ENCODE data around the gene TRANK1.

The TRANK1 gene

GRCh38 chr3:36919439-36920160 is 25.3 kb downstream of the TRANK1 start:
- no peaks in the 10 kb centered on the region for H3K36me3 ChIP-seq (ENCODE audit: control insufficient read depth in 2 of 2, insufficient read depth in 2 of 2, low read length in 2 of 2)
- H3K27me3 ChIP-seq (ENCODE audit: control insufficient read depth in 1 of 2, insufficient read depth in 2 of 2, low read length in 2 of 2) = no peaks in the 10 kb centered on the region
- peaks cover 0 to 5% of the 10 kb centered on the region in 2 donors for H3K9me3 ChIP-seq (ENCODE audit: control insufficient read depth in 2 of 2, low read length in 2 of 2)
- no peaks in the 10 kb centered on the region for H3K4me1 ChIP-seq (ENCODE audit: control insufficient read depth, insufficient read depth, low read length)
- no peak overlapping the region for H3K4me3 ChIP-seq (ENCODE audit: low read length in 2 of 2)
- no peak overlapping the region for H3K27ac ChIP-seq (ENCODE audit: low read length)
- no peak overlapping the region for H3K9ac ChIP-seq (ENCODE audit: low read length in 2 of 2)

GRCh38 chr3:36918050-36918449 is 26.8 kb downstream of the TRANK1 start:
- H3K9ac ChIP-seq (ENCODE audit: low read length in 2 of 2) = no peak overlapping the region
- peaks cover 0 to 5% of the 10 kb centered on the region in 2 donors for H3K9me3 ChIP-seq (ENCODE audit: control insufficient read depth in 2 of 2, low read length in 2 of 2)
- no peaks in the 10 kb centered on the region for H3K4me1 ChIP-seq (ENCODE audit: control insufficient read depth, insufficient read depth, low read length)
- no peak overlapping the region for H3K27ac ChIP-seq (ENCODE audit: low read length)
- H3K36me3 ChIP-seq (ENCODE audit: control insufficient read depth in 2 of 2, insufficient read depth in 2 of 2, low read length in 2 of 2) = no peaks in the 10 kb centered on the region
- H3K27me3 ChIP-seq (ENCODE audit: control insufficient read depth in 1 of 2, insufficient read depth in 2 of 2, low read length in 2 of 2) = no peaks in the 10 kb centered on the region
- H3K4me3 ChIP-seq (ENCODE audit: low read length in 2 of 2) = no peak overlapping the region

DNA sequence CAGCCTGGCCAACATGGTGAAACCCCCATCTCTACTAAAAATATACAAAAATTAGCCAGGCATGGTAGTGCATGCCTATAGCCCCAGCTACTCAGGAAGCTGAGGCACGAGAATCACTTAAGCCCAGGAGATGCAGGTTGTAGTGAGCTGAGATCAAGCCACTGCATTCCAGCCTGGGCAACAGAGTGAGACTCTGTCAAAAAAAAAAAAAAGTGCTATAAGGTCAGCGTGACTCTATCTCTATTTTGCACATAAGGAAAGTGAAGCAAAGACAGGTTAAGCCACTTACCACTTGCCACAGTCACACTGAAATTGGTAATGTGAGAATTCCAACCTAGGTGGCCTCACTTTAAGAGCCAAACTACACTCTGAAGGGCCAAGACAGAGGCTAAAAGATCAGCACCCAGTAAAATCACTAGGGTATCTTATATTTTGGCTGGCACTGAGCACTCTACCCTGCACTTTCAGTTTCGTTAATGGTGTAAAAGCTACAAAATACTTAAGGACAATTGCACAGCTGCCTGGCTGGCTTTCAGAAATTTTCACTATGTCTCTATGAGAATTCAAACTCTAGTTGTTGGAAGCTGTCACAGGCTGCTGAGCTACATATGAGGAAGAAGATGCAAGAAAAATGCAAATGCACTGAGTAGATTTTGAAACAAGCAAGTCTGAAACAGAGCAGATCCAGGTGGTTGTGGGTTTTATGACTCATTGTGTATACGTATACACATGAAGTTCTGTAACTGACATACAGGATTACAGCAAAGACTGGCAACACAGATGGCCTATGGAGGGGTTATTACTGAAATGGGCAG is 32.7 kb downstream of the TRANK1 start:
- H3K9ac ChIP-seq (ENCODE audit: low read length in 2 of 2) = no peak overlapping the region
- no peaks in the 10 kb centered on the region for H3K4me1 ChIP-seq (ENCODE audit: control insufficient read depth, insufficient read depth, low read length)
- H3K27me3 ChIP-seq (ENCODE audit: control insufficient read depth in 1 of 2, insufficient read depth in 2 of 2, low read length in 2 of 2) = no peaks in the 10 kb centered on the region
- no peaks in the 10 kb centered on the region for H3K36me3 ChIP-seq (ENCODE audit: control insufficient read depth in 2 of 2, insufficient read depth in 2 of 2, low read length in 2 of 2)
- H3K4me3 ChIP-seq (ENCODE audit: low read length in 2 of 2) = peak overlapping the region; percentile 13 to 31
- no peaks in the 10 kb centered on the region for H3K9me3 ChIP-seq (ENCODE audit: control insufficient read depth in 2 of 2, low read length in 2 of 2)
- H3K27ac ChIP-seq (ENCODE audit: low read length) = no peak overlapping the region

DNA sequence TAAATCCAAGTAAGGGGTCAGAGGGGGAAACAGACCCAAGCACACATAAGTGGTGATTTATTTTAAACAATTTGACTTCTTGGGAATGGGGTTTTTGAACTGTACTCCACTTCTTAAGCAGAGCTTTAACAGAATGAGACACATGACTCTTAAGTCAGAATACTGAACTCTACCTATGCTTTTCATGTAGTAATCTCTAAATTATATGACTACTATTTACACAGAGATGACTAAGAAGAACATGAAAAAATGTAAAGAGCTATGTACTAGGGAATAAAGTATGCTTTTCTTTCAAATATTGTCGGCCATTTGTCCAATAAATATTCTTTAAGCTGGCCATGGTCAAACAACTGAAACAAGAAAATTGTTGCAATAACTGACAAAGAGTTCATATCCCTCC is 35.2 kb downstream of the TRANK1 start:
- H3K27me3 ChIP-seq (ENCODE audit: control insufficient read depth in 1 of 2, insufficient read depth in 2 of 2, low read length in 2 of 2) = no peaks in the 10 kb centered on the region
- no peaks in the 10 kb centered on the region for H3K9me3 ChIP-seq (ENCODE audit: control insufficient read depth in 2 of 2, low read length in 2 of 2)
- H3K36me3 ChIP-seq (ENCODE audit: control insufficient read depth in 2 of 2, insufficient read depth in 2 of 2, low read length in 2 of 2) = no peaks in the 10 kb centered on the region
- no peak overlapping the region for H3K27ac ChIP-seq (ENCODE audit: low read length)
- no peak overlapping the region for H3K4me3 ChIP-seq (ENCODE audit: low read length in 2 of 2)
- no peaks in the 10 kb centered on the region for H3K4me1 ChIP-seq (ENCODE audit: control insufficient read depth, insufficient read depth, low read length)
- no peak overlapping the region for H3K9ac ChIP-seq (ENCODE audit: low read length in 2 of 2)

- Histone ChIP-seq H3K27me3 (ENCODE audit: control insufficient read depth in 1 of 2, insufficient read depth in 2 of 2, low read length in 2 of 2) (no peaks in the 10 kb centered on the region), H3K27ac (ENCODE audit: low read length) (no peak overlapping the region), H3K4me1 (ENCODE audit: control insufficient read depth, insufficient read depth, low read length) (no peaks in the 10 kb centered on the region), H3K9ac (ENCODE audit: low read length in 2 of 2) (no peak overlapping the region), H3K9me3 (ENCODE audit: control insufficient read depth in 2 of 2, low read length in 2 of 2) (no peaks in the 10 kb centered on the region), H3K36me3 (ENCODE audit: control insufficient read depth in 2 of 2, insufficient read depth in 2 of 2, low read length in 2 of 2) (no peaks in the 10 kb centered on the region), H3K4me3 (ENCODE audit: low read length in 2 of 2) (no peak overlapping the region)
Observed at GRCh38 chr3:36909181-36909580, 35.7 kb downstream of the TRANK1 start.

GRCh38 chr3:36908647-36909180 is 36.1 kb downstream of the TRANK1 start:
- Histone ChIP-seq H3K27ac (ENCODE audit: low read length) (no peak overlapping the region), H3K4me1 (ENCODE audit: control insufficient read depth, insufficient read depth, low read length) (no peaks in the 10 kb centered on the region), H3K9me3 (ENCODE audit: control insufficient read depth in 2 of 2, low read length in 2 of 2) (no peaks in the 10 kb centered on the region), H3K4me3 (ENCODE audit: low read length in 2 of 2) (peak overlapping the region; percentile 71 to 84), H3K36me3 (ENCODE audit: control insufficient read depth in 2 of 2, insufficient read depth in 2 of 2, low read length in 2 of 2) (no peaks in the 10 kb centered on the region), H3K27me3 (ENCODE audit: control insufficient read depth in 1 of 2, insufficient read depth in 2 of 2, low read length in 2 of 2) (no peaks in the 10 kb centered on the region), H3K9ac (ENCODE audit: low read length in 2 of 2) (peak overlapping the region; percentile 16 to 71)

DNA sequence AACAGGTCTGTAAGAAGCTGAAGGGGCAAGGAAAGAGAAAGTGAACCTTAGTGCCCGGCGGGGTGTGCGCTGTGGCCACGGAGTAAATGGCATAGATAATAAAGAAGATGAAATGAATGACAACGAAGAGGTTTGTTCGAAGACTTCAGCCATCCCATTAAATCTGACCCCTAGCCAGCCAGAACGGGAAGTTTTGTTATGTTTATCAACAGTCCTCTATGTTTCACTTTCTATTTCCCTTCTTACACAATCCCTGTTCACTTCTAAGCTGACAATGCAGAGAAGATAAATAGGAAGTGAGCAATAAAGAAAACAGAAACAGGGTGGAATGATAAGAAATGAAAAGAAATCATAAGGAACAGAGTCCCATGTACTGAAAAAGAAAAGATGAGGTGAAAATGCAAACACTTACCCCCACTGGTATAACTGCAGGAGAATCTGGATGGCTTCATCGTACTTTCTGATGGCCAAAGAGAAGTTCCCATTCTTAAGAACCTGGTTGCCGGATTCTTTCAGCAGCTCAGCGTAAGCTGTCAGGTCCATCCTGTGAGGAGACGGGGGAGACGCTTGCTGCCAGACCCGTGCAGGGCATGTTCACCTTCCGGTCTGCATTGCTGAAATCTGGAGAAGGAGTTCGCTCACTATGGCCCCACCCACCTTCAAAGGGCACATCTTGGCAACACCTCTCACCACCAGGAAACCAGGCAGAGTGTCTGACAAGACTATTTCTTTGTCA is 36.8 kb downstream of the TRANK1 start:
- Histone ChIP-seq H3K27me3 (ENCODE audit: control insufficient read depth in 1 of 2, insufficient read depth in 2 of 2, low read length in 2 of 2) (no peaks in the 10 kb centered on the region), H3K36me3 (ENCODE audit: control insufficient read depth in 2 of 2, insufficient read depth in 2 of 2, low read length in 2 of 2) (peaks cover 0 to under 1% of the 10 kb centered on the region in 2 donors), H3K27ac (ENCODE audit: low read length) (no peak overlapping the region), H3K4me3 (ENCODE audit: low read length in 2 of 2) (peak overlapping the region; percentile 71 to 84), H3K9me3 (ENCODE audit: control insufficient read depth in 2 of 2, low read length in 2 of 2) (no peaks in the 10 kb centered on the region), H3K9ac (ENCODE audit: low read length in 2 of 2) (peak overlapping the region; percentile 16 to 71), H3K4me1 (ENCODE audit: control insufficient read depth, insufficient read depth, low read length) (peaks cover 2% of the 10 kb centered on the region)

- H3K9me3 ChIP-seq (ENCODE audit: control insufficient read depth in 2 of 2, low read length in 2 of 2) = no peaks in the 10 kb centered on the region
- H3K36me3 ChIP-seq (ENCODE audit: control insufficient read depth in 2 of 2, insufficient read depth in 2 of 2, low read length in 2 of 2) = peaks cover 0 to 3% of the 10 kb centered on the region in 2 donors
- no peak overlapping the region for H3K4me3 ChIP-seq (ENCODE audit: low read length in 2 of 2)
- no peaks in the 10 kb centered on the region for H3K27me3 ChIP-seq (ENCODE audit: control insufficient read depth in 1 of 2, insufficient read depth in 2 of 2, low read length in 2 of 2)
- peaks cover 2% of the 10 kb centered on the region for H3K4me1 ChIP-seq (ENCODE audit: control insufficient read depth, insufficient read depth, low read length)
- no peak overlapping the region for H3K9ac ChIP-seq (ENCODE audit: low read length in 2 of 2)
- no peak overlapping the region for H3K27ac ChIP-seq (ENCODE audit: low read length)
Observed at GRCh38 chr3:36906504-36907149, 38.2 kb downstream of the TRANK1 start.

DNA sequence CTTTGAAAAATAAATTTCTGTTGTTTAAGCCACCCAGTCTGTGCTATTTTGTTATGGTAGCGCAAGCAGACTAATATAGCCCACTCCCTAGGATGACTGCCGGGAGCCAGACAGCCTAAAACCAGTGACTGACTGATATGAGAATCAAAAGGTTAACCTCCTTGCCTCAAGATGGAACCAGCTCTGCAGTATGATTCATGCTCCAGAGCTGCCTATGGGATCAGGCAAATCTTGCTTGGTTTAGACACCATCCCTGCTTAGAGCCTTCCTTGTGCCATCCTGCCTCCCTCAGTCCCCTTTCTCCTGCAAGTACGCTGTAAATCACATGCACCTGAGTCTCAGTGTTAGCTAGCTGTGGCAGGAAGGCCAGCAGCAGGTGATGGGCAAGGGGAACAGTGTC is 39.3 kb downstream of the TRANK1 start:
- Histone ChIP-seq H3K4me1 (ENCODE audit: control insufficient read depth, insufficient read depth, low read length) (peaks cover 2% of the 10 kb centered on the region), H3K9ac (ENCODE audit: low read length in 2 of 2) (no peak overlapping the region), H3K4me3 (ENCODE audit: low read length in 2 of 2) (no peak overlapping the region), H3K27ac (ENCODE audit: low read length) (no peak overlapping the region), H3K36me3 (ENCODE audit: control insufficient read depth in 2 of 2, insufficient read depth in 2 of 2, low read length in 2 of 2) (peaks cover 0 to 3% of the 10 kb centered on the region in 2 donors), H3K9me3 (ENCODE audit: control insufficient read depth in 2 of 2, low read length in 2 of 2) (no peaks in the 10 kb centered on the region), H3K27me3 (ENCODE audit: control insufficient read depth in 1 of 2, insufficient read depth in 2 of 2, low read length in 2 of 2) (no peaks in the 10 kb centered on the region)

DNA sequence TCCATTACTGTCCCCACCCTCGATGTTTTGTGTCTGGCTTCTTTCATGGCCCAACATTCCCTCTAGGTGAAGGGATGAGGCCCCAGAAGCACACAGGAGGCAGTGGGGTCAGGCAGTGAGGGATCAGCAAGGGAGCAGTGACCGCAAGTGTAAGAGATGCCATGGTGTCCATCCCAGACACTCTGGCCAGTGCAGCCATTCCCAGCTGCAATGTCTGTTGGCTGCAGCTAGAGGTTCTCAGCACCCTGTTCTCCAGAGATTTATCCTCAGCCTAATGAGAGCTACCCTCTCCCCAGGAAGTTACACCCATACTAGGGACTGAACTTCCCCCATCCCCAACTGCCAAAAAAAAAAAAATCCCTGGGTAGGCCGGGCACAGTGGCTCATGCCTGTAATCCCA is 40.2 kb downstream of the TRANK1 start:
- Histone ChIP-seq H3K27me3 (ENCODE audit: control insufficient read depth in 1 of 2, insufficient read depth in 2 of 2, low read length in 2 of 2) (no peaks in the 10 kb centered on the region), H3K36me3 (ENCODE audit: control insufficient read depth in 2 of 2, insufficient read depth in 2 of 2, low read length in 2 of 2) (peaks cover 0 to 3% of the 10 kb centered on the region in 2 donors), H3K9ac (ENCODE audit: low read length in 2 of 2) (no peak overlapping the region), H3K9me3 (ENCODE audit: control insufficient read depth in 2 of 2, low read length in 2 of 2) (no peaks in the 10 kb centered on the region), H3K27ac (ENCODE audit: low read length) (no peak overlapping the region), H3K4me1 (ENCODE audit: control insufficient read depth, insufficient read depth, low read length) (peaks cover 2% of the 10 kb centered on the region), H3K4me3 (ENCODE audit: low read length in 2 of 2) (no peak overlapping the region)
